Esophagus squamous epithelium (tissue), 5 donors: Measurements from ENCODE around the gene ARFRP1. TPM values are rescaled to one million over a fixed set of nuclear protein-coding genes. Genes with fewer than 3 reads are reported as not detected.

Source experiments
- DNase-seq: peaks from one replicate; lab custom pipeline; 2025; lab: John Stamatoyannopoulos, UW
- H3K27ac ChIP-seq, 4 donors: fragments of 200-600 bp; sonication (generic); one replicate each; pipeline ENCODE4 v1.5.1; 2016 to 2019; ENCODE audit warnings: mild to moderate bottlenecking in 1 of 4
- H3K27me3 ChIP-seq, 4 donors: fragments of 200-600 bp; sonication (generic); 1 replicate in 3 of 4; 2 replicates in 1 of 4; pipeline versions ENCODE4 v1.5.1 to v1.6.0; 2017 to 2021; ENCODE audit warnings: antibody characterized with exemption in 1 of 4
- H3K36me3 ChIP-seq, 3 donors: fragments of 200-600 bp; sonication (generic); one replicate each; pipeline ENCODE4 v1.5.1; 2016 to 2019
- H3K4me1 ChIP-seq, 3 donors: fragments of 200-600 bp; sonication (generic); one replicate each; pipeline ENCODE4 v1.5.1; 2017 to 2019
- H3K4me3 ChIP-seq, 4 donors: fragments of 200-600 bp; sonication (generic); 1 replicate in 3 of 4; 2 replicates in 1 of 4; pipeline ENCODE4 v1.5.1; 2016 to 2019; ENCODE audit warnings: mild to moderate bottlenecking in 2 of 4, moderate library complexity in 1 of 4
- H3K9me3 ChIP-seq, 3 donors: fragments of 200-600 bp; sonication (generic); one replicate each; pipeline ENCODE4 v1.5.1; 2016 to 2019
- CTCF ChIP-seq, 6 experiments: fragments of 450-650 bp in 4 of 6; fragments of 200-600 bp in 2 of 6; sonication (generic) in 2 of 6; IDR thresholded peaks; one replicate each; pipeline ENCODE4 v1.5.1; 2016 to 2019; ENCODE audit warnings: antibody characterized with exemption in 6 of 6, mild to moderate bottlenecking in 4 of 6, moderate library complexity in 4 of 6
- POLR2A ChIP-seq, 4 donors: fragments of 450-650 bp; IDR thresholded peaks; one replicate each; pipeline ENCODE4 v1.6.1; 2017; ENCODE audit warnings: antibody characterized with exemption in 4 of 4, mild to moderate bottlenecking in 4 of 4, moderate library complexity in 3 of 4
- WGBS, 2 donors: methylation state at CpG; one replicate each; pipeline ENCODE4 v1.1.5; 2018; 5-methylcytosine and 5-hydroxymethylcytosine counted together
- intact Hi-C: fragments of 100-400 bp; cut with DNase I; formaldehyde crosslinking; loops from one replicate; pipeline ENCODE4 v1.15.0; 2022
- total RNA-seq, 4 donors: library from RNA; depleted of rRNA; stranded (reverse); fragments of >200 nt; gene quantifications; one replicate each; pipeline ENCODE4 v1.1.0, GENCODE V29; 2016
- donor health status: DM: yes; HTN: yes; CAD: no.

ARFRP1 gene
- total RNA-seq, 4 donors from 2014 or later: 30.4 to 45.5 (median 37.0) TPM

- H3K4me3 ChIP-seq: no peak overlapping the region
- no peak overlapping the region for H3K27ac ChIP-seq
- no peaks in the 10 kb centered on the region for H3K27me3 ChIP-seq
- intact Hi-C loops: no loop called here
- WGBS, 2 donors: 78 to 79% methylated on average over 12 of the region's 12 CpGs
- H3K36me3 ChIP-seq: peaks cover 0 to 76% (median 12%) of the 10 kb centered on the region in 3 donors
- TF ChIP-seq CTCF (IDR thresholded peaks at IDR 0.05): no peak
- TF ChIP-seq POLR2A (IDR thresholded peaks at IDR 0.05): no peak
- H3K9me3 ChIP-seq: peaks cover 0 to 14% (median 7%) of the 10 kb centered on the region in 3 donors
- peaks cover 20 to 36% (median 21%) of the 10 kb centered on the region in 3 donors for H3K4me1 ChIP-seq
- DNase-seq: no peak
Observed at GRCh38 chr20:63711085-63711645, 3.4 kb upstream of the ARFRP1 start.

GRCh38 chr20:63709149-63709527, 1.4 kb upstream of the ARFRP1 start:
- peak overlapping the region in 3 of 4 donors; percentile 66 to 98 (median 89) for H3K4me3 ChIP-seq
- intact Hi-C loops: no loop called here
- TF ChIP-seq POLR2A (IDR thresholded peaks at IDR 0.05) (no peak), CTCF (IDR thresholded peaks at IDR 0.05) (no peak)
- WGBS, 2 donors: 92 to 100% methylated on average over 1 to 10 of the region's 17 CpGs
- no peak for DNase-seq
- peaks cover 10 to 77% (median 26%) of the 10 kb centered on the region in 3 donors for H3K36me3 ChIP-seq
- peaks cover 22 to 43% (median 23%) of the 10 kb centered on the region in 3 donors for H3K4me1 ChIP-seq
- H3K9me3 ChIP-seq: peaks cover 0 to under 1% (median 0%) of the 10 kb centered on the region in 3 donors
- H3K27me3 ChIP-seq: no peaks in the 10 kb centered on the region
- H3K27ac ChIP-seq: peak overlapping the region in 2 of 4 donors; percentile 94 to 98

GRCh38 chr20:63708301-63709148, 749 bp upstream of the ARFRP1 start:
- Histone ChIP-seq H3K4me1 (peaks cover 22 to 43% (median 23%) of the 10 kb centered on the region in 3 donors), H3K36me3 (peaks cover 10 to 77% (median 29%) of the 10 kb centered on the region in 3 donors), H3K27me3 (no peaks in the 10 kb centered on the region), H3K9me3 (no peaks in the 10 kb centered on the region), H3K27ac (peak overlapping the region; percentile 91 to 98 (median 94)), H3K4me3 (peak overlapping the region; percentile 66 to 98 (median 88))
- intact Hi-C loops: no loop called here
- no peak for TF ChIP-seq CTCF (IDR thresholded peaks at IDR 0.05)
- TF ChIP-seq POLR2A (IDR thresholded peaks at IDR 0.05): no peak
- DNase-seq: no peak
- WGBS, 2 donors: 50 to 66% methylated on average over 21 to 26 of the region's 67 CpGs

GRCh38 chr20:63706852-63707557, 771 bp downstream of the ARFRP1 start:
- peaks cover 22 to 43% (median 23%) of the 10 kb centered on the region in 3 donors for H3K4me1 ChIP-seq
- no peaks in the 10 kb centered on the region for H3K9me3 ChIP-seq
- TF ChIP-seq POLR2A (IDR thresholded peaks at IDR 0.05) (no peak), CTCF (IDR thresholded peaks at IDR 0.05) (peak in 4 of 6 experiments; percentile 8 to 54 (median 34))
- no peak for DNase-seq
- no peaks in the 10 kb centered on the region for H3K27me3 ChIP-seq
- H3K36me3 ChIP-seq: peaks cover 10 to 73% (median 29%) of the 10 kb centered on the region in 3 donors
- intact Hi-C loops: no loop called here
- WGBS, 2 donors: 0 to 4% methylated on average over 22 to 25 of the region's 56 CpGs
- H3K4me3 ChIP-seq: peak overlapping the region; percentile 66 to 98 (median 88)
- peak overlapping the region; percentile 91 to 98 (median 94) for H3K27ac ChIP-seq
